ENCODE data around the gene FGGY.

FGGY gene

DNA sequence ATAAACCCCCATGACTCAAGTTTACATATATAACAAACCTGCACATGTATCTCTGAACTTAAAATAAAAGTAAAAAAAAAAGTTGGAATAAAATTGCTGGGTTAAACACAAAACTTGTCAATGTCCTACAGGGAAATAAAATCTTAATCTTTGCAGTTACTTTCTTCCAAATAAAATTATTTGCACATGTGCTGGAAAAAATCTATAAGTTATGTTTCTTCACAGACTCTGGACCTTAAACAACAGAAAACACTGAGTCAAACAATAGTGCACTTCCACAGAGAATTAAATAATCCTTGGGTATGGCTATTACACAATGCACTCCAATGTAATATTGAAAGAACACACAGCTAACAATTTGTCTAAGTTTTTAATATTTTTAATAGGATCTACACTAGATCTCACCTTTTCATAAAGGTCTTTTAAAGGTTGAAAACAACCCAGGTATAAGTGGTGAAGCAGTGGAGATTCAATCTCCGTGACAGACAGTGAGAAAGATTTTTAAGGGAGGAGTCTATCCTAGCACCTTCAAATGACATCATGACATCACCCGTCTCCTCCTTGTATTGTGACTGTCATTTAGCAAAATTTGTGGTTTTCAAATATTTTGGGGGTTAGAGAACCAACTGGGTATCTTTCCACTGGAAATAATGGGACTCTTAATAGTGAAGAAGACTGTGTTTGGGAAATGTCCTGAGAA is 25.2 kb upstream of the FGGY start:
- H3K4me3 ChIP-seq (ENCODE audit: control insufficient read depth, low read depth, low read length): no peak overlapping the region
- TF ChIP-seq, protein P1, sequence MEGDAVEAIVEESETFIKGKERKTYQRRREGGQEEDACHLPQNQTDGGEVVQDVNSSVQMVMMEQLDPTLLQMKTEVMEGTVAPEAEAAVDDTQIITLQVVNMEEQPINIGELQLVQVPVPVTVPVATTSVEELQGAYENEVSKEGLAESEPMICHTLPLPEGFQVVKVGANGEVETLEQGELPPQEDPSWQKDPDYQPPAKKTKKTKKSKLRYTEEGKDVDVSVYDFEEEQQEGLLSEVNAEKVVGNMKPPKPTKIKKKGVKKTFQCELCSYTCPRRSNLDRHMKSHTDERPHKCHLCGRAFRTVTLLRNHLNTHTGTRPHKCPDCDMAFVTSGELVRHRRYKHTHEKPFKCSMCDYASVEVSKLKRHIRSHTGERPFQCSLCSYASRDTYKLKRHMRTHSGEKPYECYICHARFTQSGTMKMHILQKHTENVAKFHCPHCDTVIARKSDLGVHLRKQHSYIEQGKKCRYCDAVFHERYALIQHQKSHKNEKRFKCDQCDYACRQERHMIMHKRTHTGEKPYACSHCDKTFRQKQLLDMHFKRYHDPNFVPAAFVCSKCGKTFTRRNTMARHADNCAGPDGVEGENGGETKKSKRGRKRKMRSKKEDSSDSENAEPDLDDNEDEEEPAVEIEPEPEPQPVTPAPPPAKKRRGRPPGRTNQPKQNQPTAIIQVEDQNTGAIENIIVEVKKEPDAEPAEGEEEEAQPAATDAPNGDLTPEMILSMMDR (IDR thresholded peaks at IDR 0.05; ENCODE audit: control insufficient read depth, insufficient read depth, low read depth, low read length, missing control alignments): no peak
- DNase-seq (ENCODE audit: low read depth): no peak

DNA sequence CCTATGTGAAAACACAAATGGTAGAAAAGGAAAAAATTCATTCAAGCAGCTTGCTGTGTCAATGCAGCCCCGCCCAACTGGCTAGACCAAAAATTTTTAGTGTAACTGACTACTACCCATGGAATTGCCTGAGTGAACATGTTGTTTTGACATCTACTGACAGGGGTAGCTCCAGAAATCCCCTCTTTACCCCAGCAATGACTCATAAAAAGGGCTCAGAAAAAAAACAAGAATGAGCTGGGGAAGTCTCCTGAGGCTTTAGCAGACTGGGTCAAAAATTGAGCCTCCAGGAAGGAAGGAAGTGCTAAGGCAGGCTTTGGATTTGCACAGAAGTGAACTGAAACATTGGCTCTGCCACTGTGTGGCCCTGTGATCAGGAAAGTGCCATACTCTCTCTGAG is 24.4 kb upstream of the FGGY start:
- no peak for DNase-seq (ENCODE audit: low read depth)
- TF ChIP-seq, protein P1 (IDR thresholded peaks at IDR 0.05; ENCODE audit: control insufficient read depth, insufficient read depth, low read depth, low read length, missing control alignments): no peak
- no peak overlapping the region for H3K4me3 ChIP-seq (ENCODE audit: control insufficient read depth, low read depth, low read length)

DNA sequence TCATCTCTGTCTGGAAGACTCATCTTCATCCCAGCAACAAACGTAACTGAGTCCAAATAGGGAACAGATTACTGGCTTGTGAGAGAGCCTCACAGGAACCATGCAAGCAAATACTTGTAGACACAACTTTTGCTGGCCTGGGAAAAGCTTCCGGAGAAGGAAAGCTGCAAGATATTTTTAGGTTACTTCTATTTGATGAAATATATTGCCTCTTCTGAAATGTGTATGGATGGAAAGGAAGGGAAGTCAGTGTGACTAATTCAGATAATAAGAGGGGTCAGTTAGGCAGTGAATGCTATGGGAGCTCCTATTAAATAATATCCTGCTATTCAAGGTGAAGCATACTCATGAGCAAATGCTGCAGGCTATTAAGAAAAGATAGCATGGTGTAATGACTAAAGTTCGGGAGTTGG is 20.4 kb upstream of the FGGY start:
- DNase-seq (ENCODE audit: low read depth): no peak
- TF ChIP-seq, protein P1 (IDR thresholded peaks at IDR 0.05; ENCODE audit: control insufficient read depth, insufficient read depth, low read depth, low read length, missing control alignments): no peak
- H3K4me3 ChIP-seq (ENCODE audit: control insufficient read depth, low read depth, low read length): no peak overlapping the region

DNA sequence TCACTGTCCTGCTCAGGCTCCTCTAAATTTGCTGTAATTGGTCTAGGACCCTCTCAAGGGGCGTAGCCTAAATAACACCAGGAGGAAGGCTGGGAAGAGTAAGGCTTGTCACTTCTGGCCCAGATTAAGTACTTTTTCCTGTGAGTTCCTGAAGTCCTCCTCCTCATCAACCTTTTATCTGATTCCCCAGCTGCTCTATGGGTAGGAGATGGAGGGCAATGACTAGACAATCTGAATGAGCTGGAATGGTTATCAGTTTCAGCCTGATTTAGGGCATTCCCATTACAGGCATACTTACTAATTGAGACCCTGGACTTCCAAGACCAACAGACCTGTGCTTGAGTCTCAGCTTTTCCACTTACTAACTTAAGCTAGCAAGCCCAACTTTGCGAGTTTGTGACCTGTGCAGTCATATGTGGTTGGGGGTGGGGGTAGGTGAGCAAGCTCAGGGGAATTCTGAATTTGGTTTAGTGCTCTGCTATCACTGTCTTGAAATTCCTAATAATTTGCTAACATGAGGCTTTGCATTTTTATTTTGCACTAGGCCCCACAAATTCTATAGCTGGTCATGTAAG is 18.0 kb upstream of the FGGY start:
- DNase-seq (ENCODE audit: low read depth): no peak
- H3K4me3 ChIP-seq (ENCODE audit: control insufficient read depth, low read depth, low read length): no peak overlapping the region
- TF ChIP-seq, protein P1 (IDR thresholded peaks at IDR 0.05; ENCODE audit: control insufficient read depth, insufficient read depth, low read depth, low read length, missing control alignments): no peak

DNA sequence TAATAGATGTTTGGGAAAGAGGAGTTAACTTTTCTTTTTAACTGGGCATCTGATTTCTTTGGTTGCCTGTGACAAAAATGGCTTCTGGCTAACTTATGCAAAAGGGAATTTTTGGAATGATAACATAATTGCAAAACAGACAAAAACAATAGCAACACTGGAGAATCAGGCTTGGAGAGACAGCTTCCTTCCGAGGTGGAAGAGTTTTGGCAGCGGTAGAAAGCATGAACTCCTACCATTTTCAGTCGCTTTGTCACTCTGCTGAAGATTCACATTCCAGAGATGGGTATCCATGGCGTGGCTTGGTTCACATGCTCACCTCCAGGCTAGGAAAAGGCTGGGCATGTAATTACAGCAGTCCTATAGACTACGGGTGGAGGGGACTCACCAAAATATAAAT is 17.2 kb upstream of the FGGY start:
- TF ChIP-seq, protein P1 (IDR thresholded peaks at IDR 0.05; ENCODE audit: control insufficient read depth, insufficient read depth, low read depth, low read length, missing control alignments): no peak
- DNase-seq (ENCODE audit: low read depth): no peak

DNA sequence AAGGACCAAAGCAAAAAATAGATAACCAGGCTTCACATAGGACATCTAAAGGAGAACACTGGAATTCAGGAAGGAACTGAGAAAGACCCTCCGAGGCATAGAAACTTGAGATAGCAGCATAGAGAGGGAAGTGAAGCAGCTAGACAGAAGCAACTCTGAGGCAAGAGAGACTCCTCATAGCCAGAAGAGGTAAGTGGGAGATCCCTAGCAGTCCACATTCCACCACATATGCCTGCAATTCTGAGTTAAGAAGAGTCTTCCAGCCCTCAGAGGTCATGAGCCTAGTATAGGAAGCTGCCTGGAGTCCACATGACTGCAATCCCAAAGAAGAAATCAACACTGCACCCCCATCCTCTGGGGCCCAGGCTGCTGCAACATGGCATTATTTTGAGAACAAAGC is 13.9 kb upstream of the FGGY start:
- no peak for DNase-seq (ENCODE audit: low read depth)
- no peak overlapping the region for H3K4me3 ChIP-seq (ENCODE audit: control insufficient read depth, low read depth, low read length)
- TF ChIP-seq, protein P1 (IDR thresholded peaks at IDR 0.05; ENCODE audit: control insufficient read depth, insufficient read depth, low read depth, low read length, missing control alignments): no peak

More for the DNA sequence above, 17.2 kb upstream of the FGGY start:
- no peak overlapping the region for H3K4me3 ChIP-seq (ENCODE audit: control insufficient read depth, low read depth, low read length)
